HEK293T (cell line): ENCODE data around the gene PRR30.

ENCODE experiments used
- BHLHE40 ChIP-seq: fragments of 450-650 bp; IDR thresholded peaks from 2 replicates; pipeline ENCODE4 v1.6.1; 2016; ENCODE audit warnings: mild to moderate bottlenecking, moderate library complexity, borderline replicate concordance
- FOXM1 ChIP-seq: fragments of 450-650 bp; IDR thresholded peaks from 2 replicates; pipeline ENCODE4 v1.6.1; 2017; ENCODE audit warnings: mild to moderate bottlenecking, borderline replicate concordance
- NFRKB ChIP-seq: fragments of 450-650 bp; IDR thresholded peaks from 2 replicates; pipeline ENCODE4 v1.6.1; 2016; ENCODE audit warnings: mild to moderate bottlenecking, moderate library complexity
- SP1 ChIP-seq: fragments of 450-650 bp; IDR thresholded peaks from 2 replicates; pipeline ENCODE4 v1.6.1; 2017
- SUZ12 ChIP-seq: fragments of 450-650 bp; IDR thresholded peaks from 2 replicates; pipeline ENCODE4 v1.6.1; 2016; ENCODE audit warnings: mild to moderate bottlenecking
- TARDBP ChIP-seq: fragments of 450-650 bp; IDR thresholded peaks from 2 replicates; pipeline ENCODE4 v1.6.1; 2016

DNA sequence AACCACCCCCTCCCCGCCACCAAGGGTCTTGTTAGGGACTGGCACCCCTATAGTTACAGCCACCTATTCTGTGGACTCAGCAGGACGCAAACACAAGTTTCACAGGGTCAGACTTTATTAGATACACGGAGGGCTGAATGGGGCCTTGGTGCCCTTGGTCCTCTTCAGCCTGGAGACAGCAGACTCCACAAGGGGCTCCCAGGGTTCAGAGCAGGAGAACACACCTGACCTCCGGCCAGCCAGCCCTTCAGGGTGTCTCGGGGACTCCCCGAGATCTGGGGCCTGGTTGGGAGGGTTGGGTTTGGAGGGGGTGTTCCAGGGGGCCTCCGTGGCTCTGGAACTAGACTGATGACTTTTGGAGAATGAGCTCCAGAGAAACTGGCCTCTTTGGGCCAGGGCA, 2.5 kb downstream of the PRR30 start:
- TF ChIP-seq SP1 = no peak
- TF ChIP-seq NFRKB = no peak
- TF ChIP-seq BHLHE40 = no peak
- no peak for TF ChIP-seq FOXM1
- no peak for TF ChIP-seq SUZ12
- no peak for TF ChIP-seq TARDBP
